PFSK-1 (cell line): ENCODE measurements around the gene OR51S1. TPM values are rescaled to one million over a fixed set of nuclear protein-coding genes. Genes with fewer than 3 reads are reported as not detected.

Experiments used
- FOXP2 ChIP-seq: optimal IDR thresholded peaks from 2 replicates; pipeline ENCODE3; 2011; ENCODE audit warnings: borderline replicate concordance, control low read depth, inconsistent platforms; ENCODE audit not compliant: insufficient read depth; ENCODE audit errors: extremely low read length, extremely low read depth
- POLR2AphosphoS5 ChIP-seq: IDR thresholded peaks from 2 replicates; pipeline ENCODE4 v1.6.1; 2012; ENCODE audit warnings: low read depth, mild to moderate bottlenecking, control low read depth, low read length, moderate library complexity
- SIN3A ChIP-seq: IDR thresholded peaks from 2 replicates; pipeline ENCODE4 v1.6.1; 2012; ENCODE audit warnings: mild to moderate bottlenecking, low read length, moderate library complexity, borderline replicate concordance; ENCODE audit not compliant: insufficient read depth
- TAF1 ChIP-seq: IDR thresholded peaks from 2 replicates; pipeline ENCODE4 v1.6.1; 2012; ENCODE audit warnings: low read length, control low read depth, borderline replicate concordance; ENCODE audit not compliant: insufficient read depth
- polyA plus RNA-seq: library from polyadenylated mRNA; unstranded; fragments of >200 nt; gene quantifications from one replicate; pipeline ENCODE4 v1.2.1, GENCODE V29; 2012; ENCODE audit warnings: low read depth, missing spikeins; ENCODE audit not compliant: insufficient read length
- TF ChIP-seq, protein P1 (sequence below), 2 experiments: IDR thresholded peaks; 2 replicates each; pipeline versions ENCODE4 v1.6.1 to v1.8.0; 2011 to 2012; ENCODE audit warnings: low read depth in 2 of 2, low read length in 2 of 2, control low read depth in 1 of 2, inconsistent platforms in 1 of 2, mild to moderate bottlenecking in 1 of 2, moderate library complexity in 1 of 2; ENCODE audit not compliant: insufficient read depth in 1 of 2

Gene OR51S1, protein sequence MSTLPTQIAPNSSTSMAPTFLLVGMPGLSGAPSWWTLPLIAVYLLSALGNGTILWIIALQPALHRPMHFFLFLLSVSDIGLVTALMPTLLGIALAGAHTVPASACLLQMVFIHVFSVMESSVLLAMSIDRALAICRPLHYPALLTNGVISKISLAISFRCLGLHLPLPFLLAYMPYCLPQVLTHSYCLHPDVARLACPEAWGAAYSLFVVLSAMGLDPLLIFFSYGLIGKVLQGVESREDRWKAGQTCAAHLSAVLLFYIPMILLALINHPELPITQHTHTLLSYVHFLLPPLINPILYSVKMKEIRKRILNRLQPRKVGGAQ
- not detected for polyA plus RNA-seq

- TF ChIP-seq SIN3A (no peak), TAF1 (no peak), POLR2AphosphoS5 (no peak), FOXP2 (no peak)
- TF ChIP-seq, protein P1, sequence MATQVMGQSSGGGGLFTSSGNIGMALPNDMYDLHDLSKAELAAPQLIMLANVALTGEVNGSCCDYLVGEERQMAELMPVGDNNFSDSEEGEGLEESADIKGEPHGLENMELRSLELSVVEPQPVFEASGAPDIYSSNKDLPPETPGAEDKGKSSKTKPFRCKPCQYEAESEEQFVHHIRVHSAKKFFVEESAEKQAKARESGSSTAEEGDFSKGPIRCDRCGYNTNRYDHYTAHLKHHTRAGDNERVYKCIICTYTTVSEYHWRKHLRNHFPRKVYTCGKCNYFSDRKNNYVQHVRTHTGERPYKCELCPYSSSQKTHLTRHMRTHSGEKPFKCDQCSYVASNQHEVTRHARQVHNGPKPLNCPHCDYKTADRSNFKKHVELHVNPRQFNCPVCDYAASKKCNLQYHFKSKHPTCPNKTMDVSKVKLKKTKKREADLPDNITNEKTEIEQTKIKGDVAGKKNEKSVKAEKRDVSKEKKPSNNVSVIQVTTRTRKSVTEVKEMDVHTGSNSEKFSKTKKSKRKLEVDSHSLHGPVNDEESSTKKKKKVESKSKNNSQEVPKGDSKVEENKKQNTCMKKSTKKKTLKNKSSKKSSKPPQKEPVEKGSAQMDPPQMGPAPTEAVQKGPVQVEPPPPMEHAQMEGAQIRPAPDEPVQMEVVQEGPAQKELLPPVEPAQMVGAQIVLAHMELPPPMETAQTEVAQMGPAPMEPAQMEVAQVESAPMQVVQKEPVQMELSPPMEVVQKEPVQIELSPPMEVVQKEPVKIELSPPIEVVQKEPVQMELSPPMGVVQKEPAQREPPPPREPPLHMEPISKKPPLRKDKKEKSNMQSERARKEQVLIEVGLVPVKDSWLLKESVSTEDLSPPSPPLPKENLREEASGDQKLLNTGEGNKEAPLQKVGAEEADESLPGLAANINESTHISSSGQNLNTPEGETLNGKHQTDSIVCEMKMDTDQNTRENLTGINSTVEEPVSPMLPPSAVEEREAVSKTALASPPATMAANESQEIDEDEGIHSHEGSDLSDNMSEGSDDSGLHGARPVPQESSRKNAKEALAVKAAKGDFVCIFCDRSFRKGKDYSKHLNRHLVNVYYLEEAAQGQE (IDR thresholded peaks at IDR 0.05; ENCODE audit: insufficient read depth in 1 of 2, low read depth in 2 of 2, low read length in 2 of 2): no peak
These were observed at the start of gene OR51S1 for GRCh38 chr11:4848908-4849532. Gene OR51S1, minus strand, starts transcription at chr11:4849208. Its CDS starts 0 bp downstream, at chr11:4849208.

DNA sequence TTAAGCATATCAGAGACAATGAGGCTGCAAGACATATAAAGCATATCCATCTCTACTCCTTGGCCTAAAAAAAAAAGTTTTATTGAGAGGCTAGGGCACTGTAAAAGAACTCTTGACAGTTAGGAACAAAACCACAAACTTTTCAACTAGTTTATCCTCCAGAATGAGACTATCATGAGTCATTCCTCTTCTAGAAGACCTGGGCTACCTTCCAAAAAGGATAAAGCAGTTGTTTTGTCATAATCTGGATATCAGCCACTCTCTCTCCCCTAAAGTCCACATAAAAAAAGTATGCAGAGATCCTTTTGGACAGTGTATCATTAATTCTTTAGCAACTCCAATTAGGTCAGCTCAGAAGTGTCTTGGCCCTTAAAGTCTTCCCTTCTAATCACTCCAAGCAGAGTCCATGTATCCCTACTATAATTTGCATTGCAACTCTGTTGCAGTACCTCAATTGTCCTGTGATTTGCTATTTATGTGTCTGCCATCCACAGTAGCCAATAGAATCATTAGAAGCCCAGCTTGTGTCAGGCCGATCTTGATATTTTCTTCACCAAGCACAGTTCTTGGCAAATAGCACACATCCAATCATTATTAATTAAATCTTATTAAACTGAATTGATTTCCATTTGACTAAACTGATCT is 43.1 kb upstream of the OR51S1 start:
- no peak for TF ChIP-seq SIN3A
- TF ChIP-seq POLR2AphosphoS5: no peak
- TF ChIP-seq FOXP2: no peak
- TF ChIP-seq TAF1: no peak

DNA sequence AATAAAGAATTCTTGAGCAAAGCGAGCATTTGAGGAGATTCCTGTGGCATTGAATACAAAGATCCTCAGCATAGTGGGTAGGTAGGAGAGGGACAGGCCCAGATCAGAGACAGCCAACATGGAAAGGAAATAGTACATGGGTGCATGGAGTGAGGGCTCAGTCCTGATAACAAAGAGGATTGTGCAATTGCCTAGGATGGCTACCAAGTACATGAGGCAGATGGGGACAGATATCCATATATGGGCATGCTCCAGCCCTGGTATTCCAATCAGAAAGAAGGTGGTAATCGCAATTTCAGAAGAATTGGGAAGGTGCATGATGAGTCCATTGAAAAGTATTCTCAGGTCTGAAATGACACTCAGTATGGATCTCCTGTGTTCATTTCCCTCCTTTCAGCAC is 41.3 kb upstream of the OR51S1 start:
- TF ChIP-seq, protein P1 (IDR thresholded peaks at IDR 0.05; ENCODE audit: insufficient read depth in 1 of 2, low read depth in 2 of 2, low read length in 2 of 2): no peak
- TF ChIP-seq TAF1 (no peak), FOXP2 (no peak), SIN3A (no peak), POLR2AphosphoS5 (no peak)

DNA sequence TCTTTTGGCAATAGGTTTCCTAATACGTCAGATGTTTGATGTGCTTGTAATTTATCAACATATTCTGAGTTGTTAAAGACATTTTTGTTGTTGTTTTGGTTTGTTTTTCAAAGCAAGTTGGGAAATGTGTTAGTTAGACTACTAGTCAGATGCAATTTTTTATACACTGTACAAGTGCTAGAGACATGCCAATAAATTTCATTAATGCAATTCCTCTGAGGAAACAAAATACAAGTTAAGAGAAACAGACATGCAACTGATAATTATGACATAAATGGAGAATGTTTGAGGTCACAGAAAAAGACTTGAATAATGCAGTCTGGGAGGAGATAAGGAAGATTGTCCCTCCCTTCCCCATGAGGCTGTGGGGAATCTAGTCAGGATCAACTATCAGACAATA is 38.6 kb upstream of the OR51S1 start:
- no peak for TF ChIP-seq TAF1
- TF ChIP-seq FOXP2: no peak
- TF ChIP-seq, protein P1 (IDR thresholded peaks at IDR 0.05; ENCODE audit: insufficient read depth in 1 of 2, low read depth in 2 of 2, low read length in 2 of 2): no peak
- no peak for TF ChIP-seq POLR2AphosphoS5
- TF ChIP-seq SIN3A: no peak

DNA sequence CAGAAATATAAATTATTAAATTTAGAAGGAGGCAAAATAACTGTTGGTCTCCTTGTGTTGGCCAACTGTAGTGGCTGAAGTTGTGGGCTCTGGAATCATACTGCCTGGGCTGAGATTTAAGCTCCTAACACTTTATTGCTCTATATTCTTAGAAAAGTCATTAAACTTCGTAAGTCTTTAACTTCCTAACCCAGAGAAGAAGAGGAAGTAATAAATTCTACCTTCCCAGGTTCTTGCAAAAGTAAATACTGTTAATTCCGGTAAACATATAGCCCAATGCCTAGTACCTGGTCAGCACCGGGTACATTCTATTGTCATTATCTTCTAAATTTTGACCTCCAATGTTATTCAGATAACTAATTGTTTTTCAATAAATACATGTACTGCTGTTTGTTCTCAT is 37.2 kb upstream of the OR51S1 start:
- no peak for TF ChIP-seq FOXP2
- TF ChIP-seq TAF1: no peak
- TF ChIP-seq, protein P1 (IDR thresholded peaks at IDR 0.05; ENCODE audit: insufficient read depth in 1 of 2, low read depth in 2 of 2, low read length in 2 of 2): no peak
- no peak for TF ChIP-seq POLR2AphosphoS5
- TF ChIP-seq SIN3A: no peak
